Measurements from ENCODE around the gene SPSB1.
A peak's percentile ranks its signal among the peaks of the same experiment; 100 is the strongest.

The SPSB1 gene

GRCh38 chr1:9302745-9303524, 10.2 kb downstream of the SPSB1 start:
- no peak for DNase-seq

- DNase-seq, result no peak
Measured at GRCh38 chr1:9303916-9304315, 11.2 kb downstream of the SPSB1 start.

- DNase-seq, result no peak
Measured at GRCh38 chr1:9305216-9305615, 12.5 kb downstream of the SPSB1 start.

- DNase-seq, result no peak
Measured at GRCh38 chr1:9306006-9306405, 13.3 kb downstream of the SPSB1 start.

- DNase-seq, result no peak
Measured at GRCh38 chr1:9307303-9307702, 14.6 kb downstream of the SPSB1 start.

GRCh38 chr1:9308236-9308785, 15.6 kb downstream of the SPSB1 start:
- no peak for DNase-seq

GRCh38 chr1:9309080-9309479, 16.4 kb downstream of the SPSB1 start:
- DNase-seq, result no peak

GRCh38 chr1:9309991-9310390, 17.3 kb downstream of the SPSB1 start:
- DNase-seq, result no peak

- no peak for DNase-seq
Measured at GRCh38 chr1:9311029-9311428, 18.3 kb downstream of the SPSB1 start.

GRCh38 chr1:9311479-9311878, 18.8 kb downstream of the SPSB1 start:
- DNase-seq, result no peak

- DNase-seq, result no peak
Measured at GRCh38 chr1:9312168-9312720, 19.6 kb downstream of the SPSB1 start.

- no peak for DNase-seq
Measured at GRCh38 chr1:9313576-9313975, 20.9 kb downstream of the SPSB1 start.

GRCh38 chr1:9314111-9314510, 21.4 kb downstream of the SPSB1 start:
- DNase-seq, result no peak

GRCh38 chr1:9314711-9315379, 22.2 kb downstream of the SPSB1 start:
- no peak for DNase-seq

- DNase-seq, result peak; percentile 91
Measured at GRCh38 chr1:9315411-9316079, 22.9 kb downstream of the SPSB1 start.

GRCh38 chr1:9316080-9316444, 23.4 kb downstream of the SPSB1 start:
- no peak for DNase-seq

GRCh38 chr1:9316512-9316911, 23.8 kb downstream of the SPSB1 start:
- no peak for DNase-seq

- no peak for DNase-seq
Measured at GRCh38 chr1:9317072-9317471, 24.4 kb downstream of the SPSB1 start.

- DNase-seq, result no peak
Measured at GRCh38 chr1:9317591-9318417, 25.1 kb downstream of the SPSB1 start.

- DNase-seq, result no peak
Measured at GRCh38 chr1:9319208-9319788, 26.6 kb downstream of the SPSB1 start.

GRCh38 chr1:9319789-9320519, 27.3 kb downstream of the SPSB1 start:
- no peak for DNase-seq

Measured in inflammatory macrophage treated with lipopolysaccharide for 4 hours (primary cell).